ENCODE data around the gene EIF5A2.

EIF5A2 gene

GRCh38 chr3:170852324-170852723 is 56.1 kb downstream of the EIF5A2 start:
- no peak for TF ChIP-seq CTCF (IDR thresholded peaks at IDR 0.05; ENCODE audit: insufficient read depth, low read length, poor library complexity, severe bottlenecking)
- no peak for DNase-seq (ENCODE audit: extremely low read depth, insufficient read length)
- H3K27me3 ChIP-seq (replicated peaks; ENCODE audit: control insufficient read depth, insufficient read depth, low read length): no peaks in the 10 kb centered on the region; the same call in 1 of the 2 replicates

GRCh38 chr3:170848292-170848917 is 60.0 kb downstream of the EIF5A2 start:
- DNase-seq (ENCODE audit: extremely low read depth, insufficient read length): no peak
- Histone ChIP-seq H3K27me3 (replicated peaks; ENCODE audit: control insufficient read depth, insufficient read depth, low read length) (no peaks in the 10 kb centered on the region; the same call in 1 of the 2 replicates), H3K4me3 (replicated peaks; ENCODE audit: low read depth, low read length) (no peak overlapping the region), H3K36me3 (ENCODE audit: control insufficient read depth, insufficient read depth, low read length) (no peaks in the 10 kb centered on the region)
- no peak for TF ChIP-seq CTCF (IDR thresholded peaks at IDR 0.05; ENCODE audit: insufficient read depth, low read length, poor library complexity, severe bottlenecking)

More at GRCh38 chr3:170852324-170852723, 56.1 kb downstream of the EIF5A2 start:
- H3K4me3 ChIP-seq (replicated peaks; ENCODE audit: low read depth, low read length): no peak overlapping the region
- no peaks in the 10 kb centered on the region for H3K36me3 ChIP-seq (ENCODE audit: control insufficient read depth, insufficient read depth, low read length)

GRCh38 chr3:170844377-170844776 is 64.1 kb downstream of the EIF5A2 start:
- no peak for TF ChIP-seq CTCF (IDR thresholded peaks at IDR 0.05; ENCODE audit: insufficient read depth, low read length, poor library complexity, severe bottlenecking)
- no peak for DNase-seq (ENCODE audit: extremely low read depth, insufficient read length)
- no peaks in the 10 kb centered on the region; the same call in 1 of the 2 replicates for H3K27me3 ChIP-seq (replicated peaks; ENCODE audit: control insufficient read depth, insufficient read depth, low read length)

GRCh38 chr3:170840291-170840859 is 68.1 kb downstream of the EIF5A2 start:
- no peaks in the 10 kb centered on the region; the same call in none of the 2 replicates for H3K27me3 ChIP-seq (replicated peaks; ENCODE audit: control insufficient read depth, insufficient read depth, low read length)
- TF ChIP-seq CTCF (IDR thresholded peaks at IDR 0.05; ENCODE audit: insufficient read depth, low read length, poor library complexity, severe bottlenecking): no peak
- no peak for DNase-seq (ENCODE audit: extremely low read depth, insufficient read length)
- H3K4me3 ChIP-seq (replicated peaks; ENCODE audit: low read depth, low read length): no peak overlapping the region
- H3K36me3 ChIP-seq (ENCODE audit: control insufficient read depth, insufficient read depth, low read length): no peaks in the 10 kb centered on the region

More at GRCh38 chr3:170844377-170844776, 64.1 kb downstream of the EIF5A2 start:
- Histone ChIP-seq H3K36me3 (ENCODE audit: control insufficient read depth, insufficient read depth, low read length) (no peaks in the 10 kb centered on the region), H3K4me3 (replicated peaks; ENCODE audit: low read depth, low read length) (no peak overlapping the region)

- TF ChIP-seq CTCF (IDR thresholded peaks at IDR 0.05; ENCODE audit: insufficient read depth, low read length, poor library complexity, severe bottlenecking): no peak
- no peaks in the 10 kb centered on the region for H3K36me3 ChIP-seq (ENCODE audit: control insufficient read depth, insufficient read depth, low read length)
- H3K27me3 ChIP-seq (replicated peaks; ENCODE audit: control insufficient read depth, insufficient read depth, low read length): no peaks in the 10 kb centered on the region; the same call in none of the 2 replicates
- no peak overlapping the region for H3K4me3 ChIP-seq (replicated peaks; ENCODE audit: low read depth, low read length)
- DNase-seq (ENCODE audit: extremely low read depth, insufficient read length): no peak
Observed at GRCh38 chr3:170839518-170840100, 68.8 kb downstream of the EIF5A2 start.
